Vagina (tissue), 2 donors: Measurements from ENCODE around the gene C5AR1.

Experiments
- CTCF ChIP-seq, 3 experiments: fragments of 450-650 bp in 2 of 3; fragments of 200-600 bp in 1 of 3; sonication (generic) in 1 of 3; IDR thresholded peaks; one replicate each; pipeline ENCODE4 v1.5.1; 2017 to 2019; ENCODE audit warnings: antibody characterized with exemption in 3 of 3, mild to moderate bottlenecking in 2 of 3, moderate library complexity in 2 of 3
- POLR2A ChIP-seq, 2 donors: fragments of 450-650 bp; IDR thresholded peaks; one replicate each; pipeline ENCODE4 v1.6.1; 2017; ENCODE audit warnings: antibody characterized with exemption in 2 of 2, mild to moderate bottlenecking in 2 of 2, moderate library complexity in 2 of 2

DNA sequence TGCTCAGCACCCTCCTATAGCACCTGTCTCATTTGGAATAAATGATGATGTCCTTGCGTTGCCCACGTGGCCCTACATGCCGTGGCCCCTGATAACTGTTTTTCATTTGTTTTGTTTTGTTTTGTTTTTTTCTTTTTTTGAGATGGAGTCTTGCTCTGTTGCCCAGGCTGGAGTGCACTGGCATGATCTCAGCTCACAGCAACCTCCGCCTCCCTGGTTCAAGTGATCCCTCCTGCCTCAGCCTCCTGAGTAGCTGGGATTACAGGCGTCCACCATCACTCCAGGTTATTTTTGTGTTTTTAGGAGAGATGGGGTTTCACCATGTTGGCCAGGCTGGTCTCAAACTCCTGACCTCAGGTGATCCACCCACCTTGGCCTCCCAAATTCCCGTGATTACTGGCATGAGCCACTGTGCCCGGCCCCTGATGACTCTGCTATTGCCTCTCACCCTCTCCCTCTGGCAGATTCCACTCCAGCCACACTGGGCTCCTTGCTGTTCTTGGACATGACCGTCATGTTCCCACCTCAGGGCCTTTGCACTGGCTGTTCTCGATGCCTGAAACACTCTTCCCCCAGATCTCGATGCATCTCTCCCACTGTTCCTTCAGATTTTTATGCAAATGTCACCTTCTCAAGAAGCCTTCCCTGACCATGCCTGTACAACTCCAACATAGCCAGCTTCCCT is 29.7 kb downstream of the C5AR1 start:
- TF ChIP-seq POLR2A (IDR thresholded peaks at IDR 0.05) (no peak), CTCF (IDR thresholded peaks at IDR 0.05) (no peak)
